Parathyroid adenoma (tissue), 2 donors: ENCODE results near the gene RAC3.

Source experiments
- H2AFZ ChIP-seq: fragments of 300-600 bp; sonication (generic); one replicate; pipeline ENCODE4 v1.7.0; 2017; ENCODE audit warnings: antibody characterized with exemption, mild to moderate bottlenecking
- H3K27ac ChIP-seq: fragments of 300-600 bp; sonication (generic); one replicate; pipeline ENCODE4 v1.7.0; 2017
- H3K27me3 ChIP-seq: fragments of 300-600 bp; sonication (generic); one replicate; pipeline ENCODE4 v1.7.0; 2017; ENCODE audit warnings: low read length; ENCODE audit not compliant: control insufficient read depth, insufficient read depth
- H3K36me3 ChIP-seq: fragments of 300-600 bp; sonication (generic); one replicate; pipeline ENCODE4 v1.7.0; 2017; ENCODE audit warnings: low read length; ENCODE audit not compliant: control insufficient read depth, insufficient read depth
- H3K4me1 ChIP-seq: fragments of 300-600 bp; sonication (generic); one replicate; pipeline ENCODE4 v1.7.0; 2017; ENCODE audit warnings: control low read depth
- H3K4me2 ChIP-seq: fragments of 300-600 bp; sonication (generic); one replicate; pipeline ENCODE4 v1.7.0; 2017; ENCODE audit warnings: low read length
- H3K4me3 ChIP-seq: fragments of 300-600 bp; sonication (generic); one replicate; pipeline ENCODE4 v1.7.0; 2017; ENCODE audit warnings: low read depth, low read length
- H3K79me2 ChIP-seq: fragments of 300-600 bp; sonication (generic); one replicate; pipeline ENCODE4 v1.7.0; 2017; ENCODE audit warnings: control low read depth
- H3K9ac ChIP-seq: fragments of 300-600 bp; sonication (generic); one replicate; pipeline ENCODE4 v1.7.0; 2017; ENCODE audit warnings: mild to moderate bottlenecking
- H3K9me3 ChIP-seq: fragments of 300-600 bp; sonication (generic); one replicate; pipeline ENCODE4 v1.7.0; 2017; ENCODE audit warnings: low read length; ENCODE audit not compliant: control insufficient read depth
- CTCF ChIP-seq: fragments of 300-600 bp; sonication (generic); IDR thresholded peaks from one replicate; pipeline ENCODE4 v1.7.0; 2017; ENCODE audit warnings: antibody characterized with exemption, mild to moderate bottlenecking
- donor health status: primary hyperparathyroidism.

RAC3 gene

GRCh38 chr17:82035488-82035887 is 4.0 kb downstream of the RAC3 start:
- Histone ChIP-seq H3K27ac (no peak overlapping the region), H3K4me3 (no peak overlapping the region), H3K4me2 (no peak overlapping the region), H3K9ac (no peak overlapping the region), H3K4me1 (peaks cover 4% of the 10 kb centered on the region), H2AFZ (no peak overlapping the region), H3K36me3 (no peaks in the 10 kb centered on the region), H3K79me2 (no peaks in the 10 kb centered on the region), H3K27me3 (no peaks in the 10 kb centered on the region), H3K9me3 (no peaks in the 10 kb centered on the region)
- no peak for TF ChIP-seq CTCF

GRCh38 chr17:82035956-82036633 is 4.6 kb downstream of the RAC3 start:
- Histone ChIP-seq H3K4me3 (peak overlapping the region; percentile 87), H3K36me3 (no peaks in the 10 kb centered on the region), H3K27ac (peak overlapping the region; percentile 86), H3K79me2 (no peaks in the 10 kb centered on the region), H3K4me1 (peaks cover 4% of the 10 kb centered on the region), H3K27me3 (no peaks in the 10 kb centered on the region), H3K9ac (no peak overlapping the region), H3K9me3 (no peaks in the 10 kb centered on the region), H3K4me2 (peak overlapping the region; percentile 95), H2AFZ (no peak overlapping the region)
- TF ChIP-seq CTCF: no peak

GRCh38 chr17:82036634-82037091 is 5.2 kb downstream of the RAC3 start:
- peak overlapping the region; percentile 71 for H2AFZ ChIP-seq
- peak overlapping the region; percentile 95 for H3K4me2 ChIP-seq
- H3K9me3 ChIP-seq: no peaks in the 10 kb centered on the region
- no peaks in the 10 kb centered on the region for H3K27me3 ChIP-seq
- H3K36me3 ChIP-seq: no peaks in the 10 kb centered on the region
- no peak for TF ChIP-seq CTCF
- H3K79me2 ChIP-seq: no peaks in the 10 kb centered on the region
- peak overlapping the region; percentile 86 for H3K27ac ChIP-seq
- peak overlapping the region; percentile 84 for H3K9ac ChIP-seq
- H3K4me1 ChIP-seq: peaks cover 4% of the 10 kb centered on the region
- H3K4me3 ChIP-seq: peak overlapping the region; percentile 87

- peak; percentile 88 for TF ChIP-seq CTCF
- H3K79me2 ChIP-seq: no peaks in the 10 kb centered on the region
Observed at GRCh38 chr17:82037092-82037888, 5.8 kb downstream of the RAC3 start, which contains the start of gene DCXR. DCXR (minus strand) TSS chr17:82037697; CDS start chr17:82037682, 15 bp downstream.

More at GRCh38 chr17:82037092-82037888, 5.8 kb downstream of the RAC3 start, which contains the start of gene DCXR:
- Histone ChIP-seq H3K4me1 (peaks cover 4% of the 10 kb centered on the region), H3K36me3 (no peaks in the 10 kb centered on the region), H3K4me3 (peak within 1 kb of the TSS; percentile 87), H3K4me2 (peak within 1 kb of the TSS; percentile 95), H3K27me3 (no peaks in the 10 kb centered on the region), H3K27ac (peak within 1 kb of the TSS; percentile 86), H3K9ac (peak within 1 kb of the TSS; percentile 84), H3K9me3 (no peaks in the 10 kb centered on the region), H2AFZ (peak within 1 kb of the TSS; percentile 71)
